Effector CD4-positive, alpha-beta T cell (primary cell): ENCODE results near the gene CADM2.
"Not testable (repeated sequence)": the region's sequence is repeated elsewhere in the genome, so short reads cannot be mapped to it uniquely, and the experiment has no call there.

ENCODE experiments used
- DNase-seq: peaks from one replicate; pipeline ENCODE4 v3.0.0-alpha.2; 2020

CADM2 gene

GRCh38 chr3:85708325-85708724, 749.5 kb downstream of the CADM2 start:
- DNase-seq, result not testable (repeated sequence)

DNA sequence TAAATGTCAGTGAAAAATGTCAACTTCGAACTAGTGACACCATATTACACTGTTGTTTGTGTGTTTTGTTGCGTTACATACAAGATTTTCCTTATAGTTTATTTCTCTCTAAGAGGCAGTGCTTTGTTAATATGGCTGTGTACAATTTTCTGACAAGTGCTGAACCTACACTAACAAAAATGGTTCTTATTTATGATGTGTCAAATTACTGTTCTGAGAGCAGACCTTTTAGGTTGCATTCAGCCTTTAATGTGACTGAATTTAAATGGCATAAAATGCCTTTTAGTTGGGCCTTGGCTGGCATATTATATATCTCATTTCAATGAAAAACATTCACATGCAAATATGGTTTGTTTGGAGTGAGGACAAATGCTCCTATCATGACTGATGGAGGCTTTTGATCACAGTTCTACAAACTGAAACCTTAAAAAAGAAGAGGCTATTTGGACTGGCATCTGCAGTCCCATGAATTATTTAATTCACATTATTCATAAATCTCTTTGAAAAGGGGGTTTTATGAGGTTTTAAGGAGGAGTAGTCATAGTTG, 750.6 kb downstream of the CADM2 start:
- no peak for DNase-seq

DNA sequence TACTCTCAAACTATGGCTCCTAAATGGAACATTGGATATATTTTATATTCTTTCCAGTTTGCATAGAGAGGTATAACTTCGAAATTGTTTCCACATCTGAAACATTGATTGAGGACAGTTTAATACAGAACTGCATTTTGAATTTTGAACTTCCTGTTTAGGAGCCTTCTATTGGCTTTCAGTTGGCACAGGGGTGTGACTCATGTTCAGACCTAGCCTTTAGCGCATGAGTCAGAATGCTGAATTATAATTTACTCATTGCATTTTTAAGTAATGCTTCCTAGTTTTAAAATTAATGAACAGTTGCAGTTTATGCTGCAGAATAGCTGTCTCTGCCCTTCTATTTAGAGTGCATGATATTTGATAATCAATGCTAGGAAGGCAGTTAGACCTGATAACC, 751.7 kb downstream of the CADM2 start:
- DNase-seq, result no peak

GRCh38 chr3:85721409-85722145, 762.8 kb downstream of the CADM2 start:
- no peak for DNase-seq

DNA sequence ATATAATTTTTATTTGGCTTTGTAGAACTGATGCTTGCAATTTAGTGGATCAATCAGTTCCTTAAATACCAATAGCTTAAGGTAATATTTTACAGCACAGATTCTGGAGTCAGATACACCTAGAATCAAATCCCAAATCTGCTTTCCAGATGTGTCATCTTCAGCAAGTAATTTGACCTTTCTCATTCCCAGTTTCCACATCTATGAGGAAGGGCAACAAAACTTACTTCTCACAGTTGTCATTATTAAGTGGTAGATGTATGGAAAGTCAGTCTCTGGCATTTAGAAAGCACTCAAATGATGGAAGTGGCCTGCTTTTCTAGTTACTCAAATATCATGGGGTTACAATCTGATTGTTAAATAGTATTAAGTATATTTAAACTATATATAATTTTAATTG, 767.0 kb downstream of the CADM2 start:
- no peak for DNase-seq

- no peak for DNase-seq
Observed at GRCh38 chr3:85726241-85726640, 767.5 kb downstream of the CADM2 start.

GRCh38 chr3:85737846-85738245, 779.1 kb downstream of the CADM2 start:
- DNase-seq, result no peak

GRCh38 chr3:85740561-85740960, 781.8 kb downstream of the CADM2 start:
- DNase-seq, result no peak

- DNase-seq, result no peak
Observed at GRCh38 chr3:85758442-85758841, 799.7 kb downstream of the CADM2 start.

DNA sequence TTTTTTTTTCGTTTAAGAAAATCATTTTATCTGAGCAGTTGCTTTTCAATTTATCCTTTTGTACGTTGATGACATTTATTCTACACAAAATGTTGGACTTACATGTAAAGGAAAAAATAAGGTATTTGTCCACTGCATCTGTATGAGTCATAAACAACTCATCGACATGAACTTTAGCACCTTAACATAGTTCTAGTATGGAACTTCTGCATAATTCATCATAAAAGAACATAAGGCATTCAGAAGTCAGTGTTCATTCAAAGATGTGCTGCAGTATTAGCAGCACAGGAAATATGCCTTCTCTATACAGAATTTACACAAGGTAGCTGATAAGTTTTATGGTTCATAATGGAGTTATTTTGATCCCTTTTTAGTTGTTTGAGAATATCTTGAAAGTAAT, 801.6 kb downstream of the CADM2 start:
- DNase-seq, result no peak

- DNase-seq, result no peak
Observed at GRCh38 chr3:85780806-85781205, 822.0 kb downstream of the CADM2 start.

GRCh38 chr3:85781806-85782205, 823.0 kb downstream of the CADM2 start:
- DNase-seq, result no peak

GRCh38 chr3:85783291-85783690, 824.5 kb downstream of the CADM2 start:
- DNase-seq, result no peak

- no peak for DNase-seq
Observed at GRCh38 chr3:85785766-85786165, 827.0 kb downstream of the CADM2 start.

GRCh38 chr3:85790445-85791030, 831.7 kb downstream of the CADM2 start:
- no peak for DNase-seq

DNA sequence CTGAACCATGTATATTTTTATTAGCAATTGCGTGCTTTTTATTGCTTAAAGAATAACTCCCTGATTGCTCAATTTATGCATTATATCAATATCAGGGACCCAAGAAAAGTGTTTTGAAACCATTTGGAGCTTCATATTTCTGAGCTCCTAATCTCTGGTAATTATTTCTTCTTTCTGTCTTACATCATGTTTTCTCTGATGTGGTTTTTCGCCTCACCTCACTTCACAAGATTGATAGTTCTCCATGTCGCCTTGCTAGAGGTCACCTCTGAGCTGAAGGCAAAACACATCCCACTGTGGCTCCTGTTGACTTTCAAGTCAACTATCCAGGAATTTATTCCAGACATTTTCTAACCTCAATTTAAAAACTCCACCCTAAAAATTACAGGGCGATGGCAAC, 837.4 kb downstream of the CADM2 start:
- DNase-seq, result no peak

- DNase-seq, result no peak
Observed at GRCh38 chr3:85800676-85801075, 841.9 kb downstream of the CADM2 start.

GRCh38 chr3:85801955-85802354, 843.2 kb downstream of the CADM2 start:
- no peak for DNase-seq

DNA sequence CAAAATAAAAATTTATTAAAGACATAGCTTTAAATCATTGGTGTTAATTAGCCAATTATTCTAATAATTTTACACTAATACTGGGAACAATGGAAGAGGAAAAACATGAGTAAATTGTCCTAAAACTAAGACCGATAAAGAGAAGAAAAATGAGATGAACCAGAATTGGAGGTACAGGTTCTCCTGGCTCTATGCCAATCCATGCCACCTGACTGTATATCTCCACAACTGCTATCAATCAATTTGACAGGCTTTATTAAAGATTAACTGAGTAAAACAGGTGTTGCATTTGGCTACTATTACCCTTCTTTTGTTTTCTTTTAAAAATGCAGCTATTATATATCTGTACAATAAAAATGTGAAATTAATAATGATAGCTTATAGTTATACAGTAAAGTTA, 850.0 kb downstream of the CADM2 start:
- no peak for DNase-seq

GRCh38 chr3:85821130-85821756, 862.5 kb downstream of the CADM2 start:
- no peak for DNase-seq

DNA sequence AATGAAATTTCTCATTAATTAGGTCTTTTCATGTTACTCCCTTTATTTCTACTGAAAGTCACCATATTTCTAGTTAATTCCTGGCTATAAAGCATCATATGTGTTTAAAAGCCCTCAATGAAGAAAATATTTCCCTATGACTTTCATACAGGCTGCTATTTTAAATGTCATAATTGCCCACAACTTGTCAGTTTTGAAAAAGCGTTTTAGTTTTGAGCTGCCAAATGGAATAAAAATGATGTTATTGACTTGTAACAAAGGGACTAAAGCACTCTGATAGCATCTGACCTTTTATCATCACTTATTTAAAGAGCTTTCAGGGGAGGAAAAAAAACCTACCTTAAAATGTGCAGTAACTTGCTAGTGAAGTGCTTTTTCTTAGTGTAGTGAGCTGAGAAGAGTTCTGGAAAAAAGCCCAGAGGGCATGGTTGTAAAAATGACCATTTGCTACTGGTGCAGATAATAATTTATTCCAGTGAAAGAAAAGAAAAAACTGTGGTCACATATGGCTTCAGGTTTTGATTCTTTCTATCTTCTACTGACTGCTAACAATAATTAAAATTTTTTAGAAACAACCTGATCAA, 877.2 kb downstream of the CADM2 start:
- DNase-seq, result no peak

GRCh38 chr3:85837402-85837801, 878.6 kb downstream of the CADM2 start:
- DNase-seq, result no peak

GRCh38 chr3:85838921-85839320, 880.1 kb downstream of the CADM2 start:
- DNase-seq, result no peak

DNA sequence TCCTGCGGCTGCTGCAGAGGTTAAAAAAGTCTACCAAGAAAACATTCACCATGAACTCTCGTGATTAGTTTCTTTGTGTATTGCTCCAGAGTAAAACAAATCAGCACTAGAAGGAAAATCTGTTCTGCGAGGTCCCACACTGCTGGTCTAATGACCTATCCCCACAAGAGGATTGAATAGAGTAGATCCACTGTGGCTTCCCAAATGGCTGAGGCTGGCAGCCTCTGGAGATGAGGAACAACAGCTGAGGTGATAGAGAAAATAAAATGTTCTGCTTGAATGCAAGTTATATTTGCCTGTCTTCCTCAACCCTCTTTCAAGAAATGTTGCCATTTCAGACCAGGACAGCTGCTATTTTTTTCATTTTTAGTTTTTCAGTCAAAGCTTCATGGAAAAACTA, 883.3 kb downstream of the CADM2 start:
- DNase-seq, result no peak
